ENCODE measurements around the gene AP4B1.

AP4B1 gene

DNA sequence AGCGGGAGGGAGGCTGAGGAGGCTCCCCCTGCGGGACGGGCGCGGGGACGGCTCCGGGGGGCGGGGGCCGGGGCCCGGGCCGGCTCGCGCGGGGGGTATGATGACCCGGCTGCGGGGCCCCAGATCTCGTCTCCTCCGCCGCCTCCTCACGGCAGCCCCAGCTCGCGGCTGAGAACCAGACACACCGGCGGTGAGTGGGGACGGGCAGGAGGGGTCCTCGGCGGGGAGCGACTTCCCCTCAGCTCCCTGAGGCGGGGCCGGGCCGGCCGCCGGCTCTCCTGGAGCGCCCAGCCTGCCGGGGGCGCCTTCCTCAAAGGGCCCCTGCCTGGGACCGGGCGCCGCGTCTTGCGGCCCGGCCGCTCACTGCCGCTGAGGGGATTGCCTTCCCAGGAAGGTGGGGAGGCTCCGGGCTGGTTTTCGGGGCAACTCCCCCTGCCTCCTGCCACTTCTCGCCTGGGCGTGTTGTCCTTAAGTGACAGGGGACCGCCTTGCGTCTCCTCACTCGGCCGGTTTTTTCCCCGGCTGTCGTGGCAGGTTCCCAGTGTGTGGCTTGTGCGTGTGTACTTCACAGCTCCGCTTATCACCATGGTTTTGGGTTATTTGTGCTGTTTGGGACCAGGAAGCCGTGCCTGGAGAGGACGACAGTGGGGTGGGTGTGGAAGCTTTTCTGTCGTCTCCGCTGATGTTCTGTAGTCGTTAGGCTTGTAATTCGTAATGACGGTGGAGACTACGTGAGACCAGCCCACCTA lies 25.3 kb upstream of the AP4B1 start (continued):
- no peak for TF ChIP-seq KLF10 (tag by site-specific recombination; IDR thresholded peaks at IDR 0.05)
- TF ChIP-seq ZNF76 (tag by site-specific recombination; IDR thresholded peaks at IDR 0.05; ENCODE audit: borderline replicate concordance, low read depth), result no peak
- TF ChIP-seq GLIS1 (tag by site-specific recombination; IDR thresholded peaks at IDR 0.05), result peak; percentile 37; the same call in 1 of the 2 replicates
- no peak for TF ChIP-seq ZNF629 (tag by site-specific recombination; IDR thresholded peaks at IDR 0.05)
- TF ChIP-seq ZNF48 (tag by site-specific recombination; IDR thresholded peaks at IDR 0.05), result no peak
- peak; percentile 36 for TF ChIP-seq SP3 (tag by site-specific recombination; IDR thresholded peaks at IDR 0.05)
- no peak for TF ChIP-seq YY2 (tag by site-specific recombination; IDR thresholded peaks at IDR 0.05)
- TF ChIP-seq, protein P1, sequence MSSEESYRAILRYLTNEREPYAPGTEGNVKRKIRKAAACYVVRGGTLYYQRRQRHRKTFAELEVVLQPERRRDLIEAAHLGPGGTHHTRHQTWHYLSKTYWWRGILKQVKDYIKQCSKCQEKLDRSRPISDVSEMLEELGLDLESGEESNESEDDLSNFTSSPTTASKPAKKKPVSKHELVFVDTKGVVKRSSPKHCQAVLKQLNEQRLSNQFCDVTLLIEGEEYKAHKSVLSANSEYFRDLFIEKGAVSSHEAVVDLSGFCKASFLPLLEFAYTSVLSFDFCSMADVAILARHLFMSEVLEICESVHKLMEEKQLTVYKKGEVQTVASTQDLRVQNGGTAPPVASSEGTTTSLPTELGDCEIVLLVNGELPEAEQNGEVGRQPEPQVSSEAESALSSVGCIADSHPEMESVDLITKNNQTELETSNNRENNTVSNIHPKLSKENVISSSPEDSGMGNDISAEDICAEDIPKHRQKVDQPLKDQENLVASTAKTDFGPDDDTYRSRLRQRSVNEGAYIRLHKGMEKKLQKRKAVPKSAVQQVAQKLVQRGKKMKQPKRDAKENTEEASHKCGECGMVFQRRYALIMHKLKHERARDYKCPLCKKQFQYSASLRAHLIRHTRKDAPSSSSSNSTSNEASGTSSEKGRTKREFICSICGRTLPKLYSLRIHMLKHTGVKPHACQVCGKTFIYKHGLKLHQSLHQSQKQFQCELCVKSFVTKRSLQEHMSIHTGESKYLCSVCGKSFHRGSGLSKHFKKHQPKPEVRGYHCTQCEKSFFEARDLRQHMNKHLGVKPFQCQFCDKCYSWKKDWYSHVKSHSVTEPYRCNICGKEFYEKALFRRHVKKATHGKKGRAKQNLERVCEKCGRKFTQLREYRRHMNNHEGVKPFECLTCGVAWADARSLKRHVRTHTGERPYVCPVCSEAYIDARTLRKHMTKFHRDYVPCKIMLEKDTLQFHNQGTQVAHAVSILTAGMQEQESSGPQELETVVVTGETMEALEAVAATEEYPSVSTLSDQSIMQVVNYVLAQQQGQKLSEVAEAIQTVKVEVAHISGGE (tag by site-specific recombination; conservative IDR thresholded peaks at IDR 0.05; ENCODE audit: low read depth), result no peak
- no peak for TF ChIP-seq ZNF416 (tag by site-specific recombination; IDR thresholded peaks at IDR 0.05)
- TF ChIP-seq, protein P2, sequence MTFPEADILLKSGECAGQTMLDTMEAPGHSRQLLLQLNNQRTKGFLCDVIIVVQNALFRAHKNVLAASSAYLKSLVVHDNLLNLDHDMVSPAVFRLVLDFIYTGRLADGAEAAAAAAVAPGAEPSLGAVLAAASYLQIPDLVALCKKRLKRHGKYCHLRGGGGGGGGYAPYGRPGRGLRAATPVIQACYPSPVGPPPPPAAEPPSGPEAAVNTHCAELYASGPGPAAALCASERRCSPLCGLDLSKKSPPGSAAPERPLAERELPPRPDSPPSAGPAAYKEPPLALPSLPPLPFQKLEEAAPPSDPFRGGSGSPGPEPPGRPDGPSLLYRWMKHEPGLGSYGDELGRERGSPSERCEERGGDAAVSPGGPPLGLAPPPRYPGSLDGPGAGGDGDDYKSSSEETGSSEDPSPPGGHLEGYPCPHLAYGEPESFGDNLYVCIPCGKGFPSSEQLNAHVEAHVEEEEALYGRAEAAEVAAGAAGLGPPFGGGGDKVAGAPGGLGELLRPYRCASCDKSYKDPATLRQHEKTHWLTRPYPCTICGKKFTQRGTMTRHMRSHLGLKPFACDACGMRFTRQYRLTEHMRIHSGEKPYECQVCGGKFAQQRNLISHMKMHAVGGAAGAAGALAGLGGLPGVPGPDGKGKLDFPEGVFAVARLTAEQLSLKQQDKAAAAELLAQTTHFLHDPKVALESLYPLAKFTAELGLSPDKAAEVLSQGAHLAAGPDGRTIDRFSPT (tag by site-specific recombination; IDR thresholded peaks at IDR 0.05), result no peak
- peak; percentile 26; the same call in 1 of the 2 replicates for TF ChIP-seq ZBTB17 (tag by site-specific recombination; IDR thresholded peaks at IDR 0.05)
- TF ChIP-seq ZXDB (tag by site-specific recombination; IDR thresholded peaks at IDR 0.05), result no peak
- no peak for TF ChIP-seq ZBTB8A (tag by site-specific recombination; IDR thresholded peaks at IDR 0.05)
- no peak for TF ChIP-seq ZNF585B (tag by site-specific recombination; IDR thresholded peaks at IDR 0.05)
- TF ChIP-seq ZNF660 (tag by site-specific recombination; IDR thresholded peaks at IDR 0.05), result no peak
- no peak for TF ChIP-seq ZNF366 (tag by site-specific recombination; conservative IDR thresholded peaks at IDR 0.05)
- TF ChIP-seq, protein P3, sequence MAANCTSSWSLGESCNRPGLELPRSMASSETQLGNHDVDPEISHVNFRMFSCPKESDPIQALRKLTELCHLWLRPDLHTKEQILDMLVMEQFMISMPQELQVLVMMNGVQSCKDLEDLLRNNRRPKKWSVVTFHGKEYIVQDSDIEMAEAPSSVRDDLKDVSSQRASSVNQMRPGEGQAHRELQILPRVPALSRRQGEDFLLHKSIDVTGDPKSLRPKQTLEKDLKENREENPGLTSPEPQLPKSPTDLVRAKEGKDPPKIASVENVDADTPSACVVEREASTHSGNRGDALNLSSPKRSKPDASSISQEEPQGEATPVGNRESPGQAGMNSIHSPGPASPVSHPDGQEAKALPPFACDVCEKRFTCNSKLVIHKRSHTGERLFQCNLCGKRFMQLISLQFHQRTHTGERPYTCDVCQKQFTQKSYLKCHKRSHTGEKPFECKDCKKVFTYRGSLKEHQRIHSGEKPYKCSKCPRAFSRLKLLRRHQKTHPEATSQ (tag by site-specific recombination; IDR thresholded peaks at IDR 0.05), result no peak
- TF ChIP-seq KLF7 (tag by site-specific recombination; IDR thresholded peaks at IDR 0.05; ENCODE audit: borderline replicate concordance), result no peak
- TF ChIP-seq ZNF510 (tag by site-specific recombination; IDR thresholded peaks at IDR 0.05; ENCODE audit: insufficient replicate concordance), result no peak
- no peak for TF ChIP-seq ZNF426 (tag by site-specific recombination; IDR thresholded peaks at IDR 0.05)
- no peak for TF ChIP-seq ZNF23 (tag by site-specific recombination; IDR thresholded peaks at IDR 0.05; ENCODE audit: borderline replicate concordance)
- TF ChIP-seq, protein P4, sequence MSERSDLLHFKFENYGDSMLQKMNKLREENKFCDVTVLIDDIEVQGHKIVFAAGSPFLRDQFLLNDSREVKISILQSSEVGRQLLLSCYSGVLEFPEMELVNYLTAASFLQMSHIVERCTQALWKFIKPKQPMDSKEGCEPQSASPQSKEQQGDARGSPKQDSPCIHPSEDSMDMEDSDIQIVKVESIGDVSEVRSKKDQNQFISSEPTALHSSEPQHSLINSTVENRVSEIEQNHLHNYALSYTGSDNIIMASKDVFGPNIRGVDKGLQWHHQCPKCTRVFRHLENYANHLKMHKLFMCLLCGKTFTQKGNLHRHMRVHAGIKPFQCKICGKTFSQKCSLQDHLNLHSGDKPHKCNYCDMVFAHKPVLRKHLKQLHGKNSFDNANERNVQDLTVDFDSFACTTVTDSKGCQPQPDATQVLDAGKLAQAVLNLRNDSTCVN (tag by site-specific recombination; optimal IDR thresholded peaks at IDR 0.05), result peak; percentile 44
- no peak for TF ChIP-seq ZNF112 (tag by site-specific recombination; IDR thresholded peaks at IDR 0.05)
- no peak; the same call in 1 of the 2 replicates for TF ChIP-seq SP7 (tag by site-specific recombination; IDR thresholded peaks at IDR 0.05)
- TF ChIP-seq ZNF777 (tag by site-specific recombination; IDR thresholded peaks at IDR 0.05; ENCODE audit: borderline replicate concordance), result no peak
- TF ChIP-seq ZNF146 (tag by site-specific recombination; IDR thresholded peaks at IDR 0.05), result no peak
- TF ChIP-seq ZNF140 (tag by site-specific recombination; IDR thresholded peaks at IDR 0.05), result no peak
- no peak for TF ChIP-seq ZNF529 (tag by site-specific recombination; IDR thresholded peaks at IDR 0.05; ENCODE audit: insufficient replicate concordance)
